D721Med (cell line): ENCODE results near the gene ZBTB3.

Experiments used
- DNase-seq: peaks from one replicate; pipeline ENCODE4 v3.0.0; 2011; ENCODE audit warnings: low spot score; ENCODE audit not compliant: insufficient read length
- FAIRE-seq: peaks from 2 replicates; lab custom pipeline; 2011; peaks lifted over from hg19 to GRCh38; lab: Jason Lieb, UNC
- TF ChIP-seq, protein P1 (sequence below): IDR thresholded peaks from 2 replicates; pipeline ENCODE4 v1.5.1; 2012; ENCODE audit warnings: mild to moderate bottlenecking, control low read depth; ENCODE audit not compliant: insufficient read depth; ENCODE audit errors: missing control alignments

Gene ZBTB3

DNA sequence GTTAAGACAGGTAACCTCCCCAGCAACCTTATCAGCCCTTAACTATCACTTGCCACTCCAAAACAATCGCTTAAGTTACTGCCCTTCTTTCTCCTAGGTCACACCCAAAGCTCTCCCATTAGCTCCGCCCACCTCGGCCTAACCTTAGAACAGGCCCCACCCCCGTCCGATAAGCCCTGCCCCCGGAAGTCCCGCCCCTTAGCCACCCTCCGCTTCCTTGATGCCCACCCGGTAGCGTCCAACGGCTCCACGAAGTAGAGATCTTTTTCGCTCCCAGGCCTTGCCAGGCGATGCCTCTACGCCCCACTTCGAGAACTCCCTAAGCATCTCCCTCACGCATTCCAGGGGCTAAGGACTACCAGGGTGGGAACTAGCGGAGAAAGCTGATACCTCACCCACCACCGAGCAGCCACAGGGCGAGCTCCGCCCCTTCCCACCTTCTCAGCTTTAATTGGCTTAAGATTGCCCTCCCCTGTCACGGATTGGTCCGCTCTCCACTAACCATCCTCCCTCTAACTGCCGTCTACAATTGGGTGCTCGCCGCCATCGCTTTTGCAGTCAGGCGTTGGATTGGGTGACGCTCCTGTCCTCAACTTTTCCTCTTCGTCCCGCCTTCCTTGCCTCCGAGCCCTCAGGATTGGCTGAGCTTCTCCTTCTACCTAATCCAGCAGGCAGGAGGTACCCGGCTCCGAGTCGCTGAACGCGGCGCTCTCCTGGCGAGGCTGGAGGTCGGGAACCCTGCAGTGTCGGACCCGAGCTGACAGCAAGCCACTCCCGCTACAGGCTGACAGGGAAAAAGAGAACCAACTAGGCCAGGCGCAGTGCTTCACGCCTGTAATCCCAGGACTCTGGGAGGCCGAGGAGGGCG lies at the start of gene ZBTB3:
TSS of gene ZBTB3 (minus strand) at position 425 of the 868 bp plus-strand sequence. CDS start 496 bp downstream, outside the sequence.
- no peak for FAIRE-seq
- TF ChIP-seq, protein P1, sequence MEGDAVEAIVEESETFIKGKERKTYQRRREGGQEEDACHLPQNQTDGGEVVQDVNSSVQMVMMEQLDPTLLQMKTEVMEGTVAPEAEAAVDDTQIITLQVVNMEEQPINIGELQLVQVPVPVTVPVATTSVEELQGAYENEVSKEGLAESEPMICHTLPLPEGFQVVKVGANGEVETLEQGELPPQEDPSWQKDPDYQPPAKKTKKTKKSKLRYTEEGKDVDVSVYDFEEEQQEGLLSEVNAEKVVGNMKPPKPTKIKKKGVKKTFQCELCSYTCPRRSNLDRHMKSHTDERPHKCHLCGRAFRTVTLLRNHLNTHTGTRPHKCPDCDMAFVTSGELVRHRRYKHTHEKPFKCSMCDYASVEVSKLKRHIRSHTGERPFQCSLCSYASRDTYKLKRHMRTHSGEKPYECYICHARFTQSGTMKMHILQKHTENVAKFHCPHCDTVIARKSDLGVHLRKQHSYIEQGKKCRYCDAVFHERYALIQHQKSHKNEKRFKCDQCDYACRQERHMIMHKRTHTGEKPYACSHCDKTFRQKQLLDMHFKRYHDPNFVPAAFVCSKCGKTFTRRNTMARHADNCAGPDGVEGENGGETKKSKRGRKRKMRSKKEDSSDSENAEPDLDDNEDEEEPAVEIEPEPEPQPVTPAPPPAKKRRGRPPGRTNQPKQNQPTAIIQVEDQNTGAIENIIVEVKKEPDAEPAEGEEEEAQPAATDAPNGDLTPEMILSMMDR = no peak
- peak; percentile 82 for DNase-seq

DNA sequence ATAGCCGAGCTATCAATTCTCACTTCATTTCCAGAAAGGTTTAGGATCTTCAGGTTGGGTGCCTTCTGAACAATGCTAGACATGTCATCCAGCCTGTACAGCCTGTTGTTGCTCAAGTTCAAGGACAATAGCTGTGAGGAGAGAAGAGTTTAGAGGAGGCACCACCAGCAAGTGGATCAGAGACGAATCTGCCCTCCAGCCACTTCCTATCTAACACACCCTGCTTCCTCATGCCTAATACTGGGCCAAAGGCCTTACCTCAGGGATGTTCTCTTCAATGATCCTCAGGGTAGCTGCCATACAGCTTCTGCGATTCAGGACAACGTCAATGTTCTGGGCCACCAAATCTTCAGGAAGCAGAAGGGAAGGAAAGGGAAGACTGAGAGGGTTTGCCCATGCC lies 47.1 kb upstream of the ZBTB3 start:
- FAIRE-seq (no peak), DNase-seq (no peak)
- TF ChIP-seq, protein P1 = no peak

DNA sequence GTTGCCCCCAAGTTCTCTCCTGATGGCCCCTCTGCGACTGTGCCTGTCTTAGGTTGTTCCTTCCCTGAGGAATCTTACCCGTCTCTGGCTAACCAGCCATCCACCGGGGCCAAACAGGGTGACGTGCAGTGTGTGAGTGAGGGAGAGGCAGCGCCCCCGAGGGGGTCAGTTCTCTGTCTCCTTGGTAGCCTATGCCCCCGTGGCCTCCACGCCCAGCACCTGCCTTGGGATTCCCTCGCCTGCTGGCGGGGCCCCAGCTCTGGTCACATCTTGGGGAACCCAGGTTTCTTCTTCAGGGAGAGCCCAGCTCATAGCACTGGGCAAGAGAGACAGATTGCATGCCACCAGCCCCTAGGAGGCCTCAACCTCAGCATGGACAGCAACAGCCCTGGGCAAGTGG lies 45.5 kb upstream of the ZBTB3 start:
- FAIRE-seq (no peak), DNase-seq (no peak)
- TF ChIP-seq, protein P1 = no peak

DNA sequence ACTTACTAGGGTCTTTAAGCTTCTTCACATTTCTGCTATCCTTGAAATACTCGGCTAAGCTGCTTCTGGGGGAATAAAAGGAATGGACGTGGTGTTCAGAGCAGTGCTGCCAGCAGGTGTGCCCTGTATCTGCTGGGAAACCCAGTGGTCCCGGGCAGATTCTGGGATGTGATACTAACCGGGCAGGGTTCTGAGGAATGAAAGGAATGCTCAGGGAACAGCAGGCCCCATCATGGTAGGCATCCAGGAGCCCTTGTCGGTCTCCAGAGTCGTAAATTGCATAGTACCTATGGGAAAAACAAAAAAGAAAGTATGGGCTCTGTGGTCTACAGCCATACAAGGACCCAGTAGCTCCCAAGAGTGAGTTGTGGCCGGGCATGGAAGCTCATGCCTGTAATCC lies 42.3 kb upstream of the ZBTB3 start:
- no peak for FAIRE-seq
- TF ChIP-seq, protein P1 = no peak
- DNase-seq = no peak

DNA sequence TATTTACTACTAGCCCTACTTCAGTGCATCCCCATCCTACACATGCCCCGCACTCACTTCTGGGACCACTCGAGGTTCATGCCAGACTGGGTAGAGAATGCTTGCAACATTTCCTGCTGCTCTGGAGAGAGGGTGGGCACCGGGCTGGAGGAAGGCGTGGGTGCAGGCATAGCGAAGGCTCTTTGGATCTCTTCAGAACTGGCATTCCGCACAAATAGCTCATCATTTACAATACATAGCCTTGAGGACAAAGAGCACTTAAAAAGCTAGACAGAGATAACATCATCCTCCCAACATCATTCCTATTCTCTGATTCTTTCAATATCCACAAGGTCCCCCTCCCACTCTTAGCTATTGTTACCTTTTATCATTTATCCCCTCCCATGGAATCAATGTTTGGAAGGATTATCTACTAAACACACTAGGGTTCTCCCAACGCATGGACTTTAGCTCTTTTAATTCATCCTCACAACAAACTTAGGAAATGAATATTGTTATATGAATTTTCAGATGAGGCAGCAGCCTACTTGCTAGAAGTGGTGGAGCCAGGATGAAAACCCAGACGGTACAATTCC lies 40.3 kb upstream of the ZBTB3 start:
- DNase-seq (no peak), FAIRE-seq (no peak)

GRCh38 chr11:62792202-62792575 lies 38.2 kb upstream of the ZBTB3 start:
- TF ChIP-seq, protein P1 = no peak
- FAIRE-seq (no peak), DNase-seq (no peak)

More for the DNA sequence above, 40.3 kb upstream of the ZBTB3 start:
- TF ChIP-seq, protein P1 = no peak
